ENCODE results near the gene WWOX. TPM values are rescaled to one million over a fixed set of nuclear protein-coding genes. Genes with fewer than 3 reads are reported as not detected.

The WWOX gene
- total RNA-seq, 1 experiment from 2014 or later, result 15.6 TPM

GRCh38 chr16:79067600-79067999 lies 968.1 kb downstream of the WWOX start:
- Histone ChIP-seq H3K9ac (ENCODE audit: extremely low read depth, insufficient read length, low read length) (no peak overlapping the region), H4K91ac (ENCODE audit: insufficient read length, low read depth, low read length) (no peak overlapping the region), H3K4me1 (ENCODE audit: insufficient read depth, low read length) (no peaks in the 10 kb centered on the region), H3K18ac (ENCODE audit: insufficient read length, low read depth, low read length) (no peak overlapping the region), H2BK20ac (ENCODE audit: low read depth, low read length, poor library complexity, severe bottlenecking) (no peak overlapping the region), H2BK120ac (ENCODE audit: low read depth, low read length, poor library complexity, severe bottlenecking) (no peak overlapping the region), H4K20me1 (ENCODE audit: control insufficient read depth, insufficient read depth, insufficient read length) (no peaks in the 10 kb centered on the region), H2BK12ac (ENCODE audit: insufficient read length, low read depth, low read length) (no peak overlapping the region), H2AFZ (ENCODE audit: low read length) (no peak overlapping the region), H3K23ac (ENCODE audit: insufficient read length, low read depth, low read length) (no peak overlapping the region), H3K56ac (ENCODE audit: insufficient read length, low read depth, low read length) (no peak overlapping the region), H3K4ac (ENCODE audit: low read depth, low read length) (no peak overlapping the region), H3K79me1 (ENCODE audit: insufficient read depth, low read depth, low read length, poor library complexity, severe bottlenecking) (no peaks in the 10 kb centered on the region), H3K23me2 (ENCODE audit: insufficient read length, low read depth, low read length, poor library complexity, severe bottlenecking) (no peaks in the 10 kb centered on the region), H3K14ac (ENCODE audit: insufficient read depth, low read length) (no peak overlapping the region), H4K8ac (replicated peaks; ENCODE audit: insufficient read length, low read depth, low read length) (no peak overlapping the region), H2BK15ac (ENCODE audit: low read depth, low read length) (no peak overlapping the region), H3K79me2 (ENCODE audit: insufficient read depth, low read length) (no peaks in the 10 kb centered on the region), H3K9me3 (ENCODE audit: control insufficient read depth, low read depth, low read length) (no peaks in the 10 kb centered on the region), H3K27ac (ENCODE audit: insufficient read length, low read depth, low read length) (no peak overlapping the region), H2BK5ac (ENCODE audit: insufficient read length, low read length) (no peak overlapping the region), H3K4me2 (ENCODE audit: insufficient read depth, insufficient read length, low read length) (no peak overlapping the region), H4K5ac (ENCODE audit: insufficient read length, low read depth, low read length) (no peak overlapping the region), H2AK5ac (ENCODE audit: insufficient read length, low read length) (no peak overlapping the region), H3K27me3 (ENCODE audit: insufficient read depth, low read length) (no peaks in the 10 kb centered on the region), H3T11ph (ENCODE audit: low read length) (no peak overlapping the region)
- H3K9me3 Mint-ChIP-seq, result no peaks in the 10 kb centered on the region
- H3K36me3 Mint-ChIP-seq (ENCODE audit: insufficient read depth in 1 of 3, low read depth in 3 of 3), result no peaks in the 10 kb centered on the region; a peak in 1 of 7 replicates
- H3K27ac Mint-ChIP-seq, result no peak overlapping the region
- TF ChIP-seq CTCF (conservative IDR thresholded peaks at IDR 0.05), result no peak
- H3K4me3 Mint-ChIP-seq, result no peak overlapping the region
- H3K27me3 Mint-ChIP-seq (ENCODE audit: low read depth), result peaks cover 2% of the 10 kb centered on the region; the same call in 1 of the 2 replicates
- WGBS (ENCODE audit: extremely low coverage, insufficient read length, low lambda C conversion rate), result no CpG with 5 or more reads among the region's 7 CpGs
- peaks cover 19 to 20% of the 10 kb centered on the region in 2 experiments for H3K4me1 Mint-ChIP-seq
- no peak for DNase-seq
